Measurements from ENCODE around the gene PAPSS2. TPM values are rescaled to one million over a fixed set of nuclear protein-coding genes. Genes with fewer than 3 reads are reported as not detected.

PAPSS2 gene
- total RNA-seq, 1 experiment from 2014 or later = 14.6 TPM

DNA sequence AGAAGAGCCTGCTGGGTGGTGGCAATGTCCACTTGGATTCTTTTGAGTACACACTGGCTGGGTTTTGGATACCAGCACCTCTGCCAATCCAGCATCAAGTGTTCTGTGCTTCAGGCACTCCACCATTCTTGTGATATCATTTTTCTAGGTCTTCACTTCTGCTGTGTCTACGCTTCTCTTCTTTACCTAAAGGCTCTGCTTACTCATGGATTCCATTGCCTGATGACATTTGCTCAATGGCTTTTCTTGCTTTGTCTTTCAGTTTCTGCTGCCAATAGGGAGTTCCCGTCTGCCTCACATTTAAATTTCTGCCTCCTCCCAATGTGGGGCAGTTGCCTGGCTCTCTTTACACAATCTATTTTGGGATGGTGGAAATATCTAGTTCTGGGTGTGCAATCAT, 12.7 kb upstream of the PAPSS2 start:
- ChIA-PET RAD21 (ENCODE audit: low non-redundant PET in 1 of 2, low total read pairs in 2 of 2, uncharacterized antibody in 2 of 2, unreplicated experiment in 2 of 2) (no interaction called here), POLR2A (no interaction called here), CTCF (no interaction called here)
- H3K4me3 ChIP-seq (replicated peaks in 1 of 2; ENCODE audit: low read depth in 1 of 2, low read length in 2 of 2) = no peak overlapping the region
- no TSS peak for BruUV-seq (replicated peaks)
- intact Hi-C loops (cut with micrococcal nuclease) = no loop called here
- no peaks in the 10 kb centered on the region for H3K9me2 ChIP-seq (ENCODE audit: insufficient read depth)
- H4K20me1 ChIP-seq (ENCODE audit: insufficient read depth) = no peaks in the 10 kb centered on the region
- no peaks in the 10 kb centered on the region for H3K79me2 ChIP-seq (ENCODE audit: insufficient read depth, low read length)
- H3K9ac ChIP-seq (ENCODE audit: low read length) = no peak overlapping the region
- no peaks in the 10 kb centered on the region for H3K9me3 ChIP-seq (ENCODE audit: control insufficient read depth in 1 of 2, insufficient read depth in 1 of 2, low read depth in 1 of 2, low read length in 2 of 2)
- H2AFZ ChIP-seq (ENCODE audit: low read depth, low read length, poor library complexity, severe bottlenecking) = no peak overlapping the region
- ATAC-seq = no peak
- no peak overlapping the region for H3K4me2 ChIP-seq (ENCODE audit: low read length)
- no peak overlapping the region for H3K27ac ChIP-seq (ENCODE audit: low read depth, low read length)
- no peaks in the 10 kb centered on the region for H3K27me3 ChIP-seq (ENCODE audit: insufficient read depth, low read length)
- TF ChIP-seq, protein P1, sequence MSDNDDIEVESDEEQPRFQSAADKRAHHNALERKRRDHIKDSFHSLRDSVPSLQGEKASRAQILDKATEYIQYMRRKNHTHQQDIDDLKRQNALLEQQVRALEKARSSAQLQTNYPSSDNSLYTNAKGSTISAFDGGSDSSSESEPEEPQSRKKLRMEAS (IDR thresholded peaks at IDR 0.05) = no peak
- TF ChIP-seq JUND (IDR thresholded peaks at IDR 0.05) (no peak), POLR2AphosphoS5 (IDR thresholded peaks at IDR 0.05; ENCODE audit: low read depth, low read length) (no peak), FOSL1 (IDR thresholded peaks at IDR 0.05; ENCODE audit: low read depth) (no peak), RAD21 (IDR thresholded peaks at IDR 0.05; ENCODE audit: low read depth) (no peak), SIN3A (IDR thresholded peaks at IDR 0.05; ENCODE audit: low read depth) (no peak), CBX3 (IDR thresholded peaks at IDR 0.05; ENCODE audit: low read depth) (no peak), ELF1 (IDR thresholded peaks at IDR 0.05; ENCODE audit: borderline replicate concordance, low read depth) (no peak), ZNF274 (IDR thresholded peaks at IDR 0.05; ENCODE audit: low read depth, low read length) (no peak), EZH2 (IDR thresholded peaks at IDR 0.05) (no peak), SRF (IDR thresholded peaks at IDR 0.05; ENCODE audit: low read depth) (no peak), ZFX (IDR thresholded peaks at IDR 0.05) (no peak), EZH2phosphoT487 (IDR thresholded peaks at IDR 0.05; ENCODE audit: borderline replicate concordance) (no peak), SP1 (IDR thresholded peaks at IDR 0.05; ENCODE audit: low read depth) (no peak), CEBPB (IDR thresholded peaks at IDR 0.05; ENCODE audit: low read depth) (no peak), POLR2A (IDR thresholded peaks at IDR 0.05; ENCODE audit: borderline replicate concordance, extremely low read depth, insufficient read depth, insufficient read length) (no peak), TCF7L2 (IDR thresholded peaks at IDR 0.05; ENCODE audit: borderline replicate concordance, extremely low read depth, insufficient read depth, insufficient read length) (no peak)
- TF ChIP-seq, protein P2, sequence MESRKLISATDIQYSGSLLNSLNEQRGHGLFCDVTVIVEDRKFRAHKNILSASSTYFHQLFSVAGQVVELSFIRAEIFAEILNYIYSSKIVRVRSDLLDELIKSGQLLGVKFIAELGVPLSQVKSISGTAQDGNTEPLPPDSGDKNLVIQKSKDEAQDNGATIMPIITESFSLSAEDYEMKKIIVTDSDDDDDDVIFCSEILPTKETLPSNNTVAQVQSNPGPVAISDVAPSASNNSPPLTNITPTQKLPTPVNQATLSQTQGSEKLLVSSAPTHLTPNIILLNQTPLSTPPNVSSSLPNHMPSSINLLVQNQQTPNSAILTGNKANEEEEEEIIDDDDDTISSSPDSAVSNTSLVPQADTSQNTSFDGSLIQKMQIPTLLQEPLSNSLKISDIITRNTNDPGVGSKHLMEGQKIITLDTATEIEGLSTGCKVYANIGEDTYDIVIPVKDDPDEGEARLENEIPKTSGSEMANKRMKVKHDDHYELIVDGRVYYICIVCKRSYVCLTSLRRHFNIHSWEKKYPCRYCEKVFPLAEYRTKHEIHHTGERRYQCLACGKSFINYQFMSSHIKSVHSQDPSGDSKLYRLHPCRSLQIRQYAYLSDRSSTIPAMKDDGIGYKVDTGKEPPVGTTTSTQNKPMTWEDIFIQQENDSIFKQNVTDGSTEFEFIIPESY (IDR thresholded peaks at IDR 0.05; ENCODE audit: extremely low read depth, insufficient replicate concordance, low read length) = no peak
- TF ChIP-seq, protein P3, sequence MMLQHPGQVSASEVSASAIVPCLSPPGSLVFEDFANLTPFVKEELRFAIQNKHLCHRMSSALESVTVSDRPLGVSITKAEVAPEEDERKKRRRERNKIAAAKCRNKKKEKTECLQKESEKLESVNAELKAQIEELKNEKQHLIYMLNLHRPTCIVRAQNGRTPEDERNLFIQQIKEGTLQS (IDR thresholded peaks at IDR 0.05) = no peak
- TF ChIP-seq, protein P4, sequence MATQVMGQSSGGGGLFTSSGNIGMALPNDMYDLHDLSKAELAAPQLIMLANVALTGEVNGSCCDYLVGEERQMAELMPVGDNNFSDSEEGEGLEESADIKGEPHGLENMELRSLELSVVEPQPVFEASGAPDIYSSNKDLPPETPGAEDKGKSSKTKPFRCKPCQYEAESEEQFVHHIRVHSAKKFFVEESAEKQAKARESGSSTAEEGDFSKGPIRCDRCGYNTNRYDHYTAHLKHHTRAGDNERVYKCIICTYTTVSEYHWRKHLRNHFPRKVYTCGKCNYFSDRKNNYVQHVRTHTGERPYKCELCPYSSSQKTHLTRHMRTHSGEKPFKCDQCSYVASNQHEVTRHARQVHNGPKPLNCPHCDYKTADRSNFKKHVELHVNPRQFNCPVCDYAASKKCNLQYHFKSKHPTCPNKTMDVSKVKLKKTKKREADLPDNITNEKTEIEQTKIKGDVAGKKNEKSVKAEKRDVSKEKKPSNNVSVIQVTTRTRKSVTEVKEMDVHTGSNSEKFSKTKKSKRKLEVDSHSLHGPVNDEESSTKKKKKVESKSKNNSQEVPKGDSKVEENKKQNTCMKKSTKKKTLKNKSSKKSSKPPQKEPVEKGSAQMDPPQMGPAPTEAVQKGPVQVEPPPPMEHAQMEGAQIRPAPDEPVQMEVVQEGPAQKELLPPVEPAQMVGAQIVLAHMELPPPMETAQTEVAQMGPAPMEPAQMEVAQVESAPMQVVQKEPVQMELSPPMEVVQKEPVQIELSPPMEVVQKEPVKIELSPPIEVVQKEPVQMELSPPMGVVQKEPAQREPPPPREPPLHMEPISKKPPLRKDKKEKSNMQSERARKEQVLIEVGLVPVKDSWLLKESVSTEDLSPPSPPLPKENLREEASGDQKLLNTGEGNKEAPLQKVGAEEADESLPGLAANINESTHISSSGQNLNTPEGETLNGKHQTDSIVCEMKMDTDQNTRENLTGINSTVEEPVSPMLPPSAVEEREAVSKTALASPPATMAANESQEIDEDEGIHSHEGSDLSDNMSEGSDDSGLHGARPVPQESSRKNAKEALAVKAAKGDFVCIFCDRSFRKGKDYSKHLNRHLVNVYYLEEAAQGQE (IDR thresholded peaks at IDR 0.05; ENCODE audit: low read depth) = no peak
- DNase-seq (ENCODE audit: low read depth, low spot score) = no peak
- no peaks in the 10 kb centered on the region for H3K4me1 ChIP-seq (ENCODE audit: control insufficient read depth in 1 of 2, insufficient read depth in 2 of 2, low read length in 2 of 2)
- H3K36me3 ChIP-seq (ENCODE audit: control insufficient read depth in 1 of 2, insufficient read depth in 2 of 2, low read length in 2 of 2) = no peaks in the 10 kb centered on the region
